Measurements from ENCODE around the gene UBXN7. TPM values are rescaled to one million over a fixed set of nuclear protein-coding genes. Genes with fewer than 3 reads are reported as not detected.

Gene UBXN7
- total and polyA plus RNA-seq, 2 of the 4 experiments (the other 2 are of a cell fraction), result 8.6 to 16.1 TPM

DNA sequence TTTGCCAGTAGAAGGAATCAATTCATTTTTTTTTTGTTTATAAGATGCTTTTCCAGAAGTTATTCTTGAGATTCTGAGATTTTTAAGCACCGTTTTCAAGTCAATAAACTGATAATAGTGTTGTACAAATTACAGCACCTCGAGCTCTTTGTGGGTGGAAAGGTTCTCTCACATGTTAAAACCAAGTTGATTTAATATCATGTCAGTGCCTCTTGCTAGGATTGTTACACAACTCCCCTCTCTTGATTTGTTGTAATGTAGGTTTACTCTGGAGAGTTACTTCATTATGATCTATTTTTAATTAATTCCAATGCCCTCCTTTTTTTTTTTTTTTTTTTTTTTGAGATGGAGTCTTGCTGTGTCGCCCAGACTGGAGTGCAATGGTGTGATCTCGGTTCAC is 25.8 kb upstream of the UBXN7 start:
- Histone ChIP-seq H2AK9ac (replicated peaks; ENCODE audit: low read depth, low read length, poor library complexity) (no peak overlapping the region), H4K91ac (ENCODE audit: insufficient read depth, low read depth, low read length) (no peak overlapping the region), H3K18ac (ENCODE audit: low read depth, low read length) (no peak overlapping the region), H3K4me1 (ENCODE audit: control insufficient read depth, insufficient read depth, low read length) (no peaks in the 10 kb centered on the region), H3K4ac (ENCODE audit: low read depth, low read length) (no peak overlapping the region), H4K8ac (ENCODE audit: low read depth in 2 of 2, low read length in 2 of 2) (no peak overlapping the region), H3K36me3 (ENCODE audit: control insufficient read depth, insufficient read depth, low read length) (no peaks in the 10 kb centered on the region), H3K56ac (ENCODE audit: extremely low read depth, insufficient read depth, low read length) (no peak overlapping the region), H3K4me2 (ENCODE audit: low read depth, low read length) (no peak overlapping the region), H2BK5ac (ENCODE audit: low read depth, low read length, poor library complexity, severe bottlenecking) (no peak overlapping the region), H4K5ac (ENCODE audit: low read depth, low read length) (no peak overlapping the region), H3K9me3 (ENCODE audit: control insufficient read depth, insufficient read depth, low read length) (no peaks in the 10 kb centered on the region), H3K9ac (ENCODE audit: low read depth, low read length) (no peak overlapping the region), H3K27ac (ENCODE audit: insufficient read depth, low read length) (no peak overlapping the region), H3K23ac (ENCODE audit: low read depth, low read length) (no peak overlapping the region), H3K9me1 (ENCODE audit: insufficient read depth, low read length) (peaks cover 2% of the 10 kb centered on the region; the same call in 1 of the 2 replicates), H2AFZ (replicated peaks; ENCODE audit: low read length, poor library complexity) (no peak overlapping the region), H2BK20ac (ENCODE audit: low read depth, low read length) (no peak overlapping the region), H4K20me1 (ENCODE audit: insufficient read depth, low read length) (no peaks in the 10 kb centered on the region), H3K79me1 (ENCODE audit: low read depth in 1 of 2, low read length in 2 of 2) (no peaks in the 10 kb centered on the region; a peak in 1 of 4 replicates), H3K27me3 (ENCODE audit: control insufficient read depth, insufficient read depth, low read length) (no peaks in the 10 kb centered on the region), H3K14ac (replicated peaks; ENCODE audit: low read depth, low read length) (no peak overlapping the region), H2BK15ac (ENCODE audit: low read depth, low read length) (no peak overlapping the region), H2AK5ac (ENCODE audit: low read depth, low read length) (no peak overlapping the region), H3K4me3 (ENCODE audit: insufficient read depth, low read depth, low read length) (no peak overlapping the region), H2BK120ac (ENCODE audit: low read depth, low read length) (no peak overlapping the region)
- POLR2A ChIA-PET (ENCODE audit: unreplicated experiment), result no interaction called here
- CTCF ChIA-PET, result interaction anchor here (0.6 to 0.7 kb wide), 2 partner anchors 190 to 260 kb away, joined by 3 read pairs; no protein-coding TSS in a partner anchor
- no TSS peak for BruUV-seq (replicated peaks)
- intact Hi-C loops (cut with micrococcal nuclease) (loop anchor here (5.0 kb wide), 1 partner anchor 34 kb away; no protein-coding TSS in a partner anchor), in situ Hi-C loops (cut with MboI; ENCODE audit: low sequenced_read_pairs) (no loop called here), dilution Hi-C loops (cut with HindIII; ENCODE audit: low sequenced_read_pairs, unreplicated experiment) (no loop called here)
- WGBS, 2 experiments (ENCODE audit: extremely low coverage in 2 of 2, insufficient read length in 1 of 2), result no CpG with 5 or more reads among the region's 4 CpGs
- no peak for DNase-seq
- no peak for TF ChIP-seq NFE2L2 (IDR thresholded peaks at IDR 0.05; ENCODE audit: low read depth, low read length)
- TF ChIP-seq BHLHE40 (IDR thresholded peaks at IDR 0.05; ENCODE audit: low read depth, low read length), result no peak
- no peak for TF ChIP-seq RCOR1 (IDR thresholded peaks at IDR 0.05; ENCODE audit: insufficient replicate concordance, low read length)
- TF ChIP-seq MXI1 (IDR thresholded peaks at IDR 0.05; ENCODE audit: borderline replicate concordance, low read depth, low read length), result no peak
- no peak for TF ChIP-seq CHD1 (IDR thresholded peaks at IDR 0.05; ENCODE audit: low read depth, low read length)
- TF ChIP-seq MAFK (IDR thresholded peaks at IDR 0.05; ENCODE audit: low read depth, low read length), result no peak
- TF ChIP-seq RFX5 (IDR thresholded peaks at IDR 0.05; ENCODE audit: low read depth, low read length), result no peak
- no peak for TF ChIP-seq RAD21 (IDR thresholded peaks at IDR 0.05; ENCODE audit: low read length)
- TF ChIP-seq FOS (IDR thresholded peaks at IDR 0.05; ENCODE audit: low read depth, low read length), result no peak
- TF ChIP-seq SMC3 (IDR thresholded peaks at IDR 0.05; ENCODE audit: low read depth, low read length), result no peak
- TF ChIP-seq, protein P1, sequence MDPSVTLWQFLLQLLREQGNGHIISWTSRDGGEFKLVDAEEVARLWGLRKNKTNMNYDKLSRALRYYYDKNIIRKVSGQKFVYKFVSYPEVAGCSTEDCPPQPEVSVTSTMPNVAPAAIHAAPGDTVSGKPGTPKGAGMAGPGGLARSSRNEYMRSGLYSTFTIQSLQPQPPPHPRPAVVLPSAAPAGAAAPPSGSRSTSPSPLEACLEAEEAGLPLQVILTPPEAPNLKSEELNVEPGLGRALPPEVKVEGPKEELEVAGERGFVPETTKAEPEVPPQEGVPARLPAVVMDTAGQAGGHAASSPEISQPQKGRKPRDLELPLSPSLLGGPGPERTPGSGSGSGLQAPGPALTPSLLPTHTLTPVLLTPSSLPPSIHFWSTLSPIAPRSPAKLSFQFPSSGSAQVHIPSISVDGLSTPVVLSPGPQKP (IDR thresholded peaks at IDR 0.05; ENCODE audit: borderline replicate concordance, low read depth, low read length), result no peak
- TF ChIP-seq, protein P2, sequence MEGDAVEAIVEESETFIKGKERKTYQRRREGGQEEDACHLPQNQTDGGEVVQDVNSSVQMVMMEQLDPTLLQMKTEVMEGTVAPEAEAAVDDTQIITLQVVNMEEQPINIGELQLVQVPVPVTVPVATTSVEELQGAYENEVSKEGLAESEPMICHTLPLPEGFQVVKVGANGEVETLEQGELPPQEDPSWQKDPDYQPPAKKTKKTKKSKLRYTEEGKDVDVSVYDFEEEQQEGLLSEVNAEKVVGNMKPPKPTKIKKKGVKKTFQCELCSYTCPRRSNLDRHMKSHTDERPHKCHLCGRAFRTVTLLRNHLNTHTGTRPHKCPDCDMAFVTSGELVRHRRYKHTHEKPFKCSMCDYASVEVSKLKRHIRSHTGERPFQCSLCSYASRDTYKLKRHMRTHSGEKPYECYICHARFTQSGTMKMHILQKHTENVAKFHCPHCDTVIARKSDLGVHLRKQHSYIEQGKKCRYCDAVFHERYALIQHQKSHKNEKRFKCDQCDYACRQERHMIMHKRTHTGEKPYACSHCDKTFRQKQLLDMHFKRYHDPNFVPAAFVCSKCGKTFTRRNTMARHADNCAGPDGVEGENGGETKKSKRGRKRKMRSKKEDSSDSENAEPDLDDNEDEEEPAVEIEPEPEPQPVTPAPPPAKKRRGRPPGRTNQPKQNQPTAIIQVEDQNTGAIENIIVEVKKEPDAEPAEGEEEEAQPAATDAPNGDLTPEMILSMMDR (conservative IDR thresholded peaks at IDR 0.05; ENCODE audit: low read depth, low read length), result no peak
- no peak for TF ChIP-seq CEBPB (IDR thresholded peaks at IDR 0.05; ENCODE audit: low read depth, low read length)
- TF ChIP-seq, protein P3, sequence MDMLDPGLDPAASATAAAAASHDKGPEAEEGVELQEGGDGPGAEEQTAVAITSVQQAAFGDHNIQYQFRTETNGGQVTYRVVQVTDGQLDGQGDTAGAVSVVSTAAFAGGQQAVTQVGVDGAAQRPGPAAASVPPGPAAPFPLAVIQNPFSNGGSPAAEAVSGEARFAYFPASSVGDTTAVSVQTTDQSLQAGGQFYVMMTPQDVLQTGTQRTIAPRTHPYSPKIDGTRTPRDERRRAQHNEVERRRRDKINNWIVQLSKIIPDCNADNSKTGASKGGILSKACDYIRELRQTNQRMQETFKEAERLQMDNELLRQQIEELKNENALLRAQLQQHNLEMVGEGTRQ (IDR thresholded peaks at IDR 0.05; ENCODE audit: low read depth, low read length), result no peak
- no peak for TF ChIP-seq POLR2A (IDR thresholded peaks at IDR 0.05; ENCODE audit: low read depth, low read length)
- TF ChIP-seq MAZ (IDR thresholded peaks at IDR 0.05; ENCODE audit: borderline replicate concordance, low read depth, low read length), result no peak
- no peak for ATAC-seq (ENCODE audit: low read depth)
